ENCODE data around the gene APOB.

GRCh38 chr2:21010813-21011439 is 32.9 kb downstream of the APOB start:
- TF ChIP-seq CTCF (conservative IDR thresholded peaks at IDR 0.05) (no peak), ZFX (IDR thresholded peaks at IDR 0.05) (no peak)

Data from C4-2B (cell line).